ENCODE results near the gene CEACAM19. TPM values are rescaled to one million over a fixed set of nuclear protein-coding genes. Genes with fewer than 3 reads are reported as not detected.

CEACAM19 gene
- total and polyA plus RNA-seq, 9 of the 15 experiments (the other 6 are each of a cell fraction or from before 2014, with no cell fraction given): 0.15 to 0.30 (median 0.23) TPM; not detected in 5

GRCh38 chr19:44646049-44646416 lies 25.2 kb upstream of the CEACAM19 start (continued):
- TF ChIP-seq TAF15 (IDR thresholded peaks at IDR 0.05; ENCODE audit: low read depth, low read length): no peak
- no peak for TF ChIP-seq ZNF655 (CRISPR knock-in tag; IDR thresholded peaks at IDR 0.05)
- TF ChIP-seq TAF1 (IDR thresholded peaks at IDR 0.05; ENCODE audit: control insufficient read depth, extremely low read depth, insufficient read depth, low read length, severe bottlenecking): no peak
- TF ChIP-seq ZNF253 (CRISPR knock-in tag; conservative IDR thresholded peaks at IDR 0.05): no peak
- no peak for TF ChIP-seq BHLHE40 (IDR thresholded peaks at IDR 0.05; ENCODE audit: low read length)
- no peak for TF ChIP-seq ZNF384 (IDR thresholded peaks at IDR 0.05; ENCODE audit: low read depth, low read length)
- TF ChIP-seq KDM1A (IDR thresholded peaks at IDR 0.05): peak; percentile 27 to 49; a peak in 1 of 4 replicates
- TF ChIP-seq HMG20A (CRISPR knock-in tag; conservative IDR thresholded peaks at IDR 0.05): no peak
- no peak for TF ChIP-seq KLF13 (tag; IDR thresholded peaks at IDR 0.05; ENCODE audit: borderline replicate concordance, low read depth)
- TF ChIP-seq CTCFL (IDR thresholded peaks at IDR 0.05; ENCODE audit: borderline replicate concordance, insufficient read depth, low read depth, low read length, poor library complexity, severe bottlenecking): no peak
- no peak for TF ChIP-seq MAZ (CRISPR knock-in tag; conservative IDR thresholded peaks at IDR 0.05 in 1 of 2, IDR thresholded peaks at IDR 0.05 in 1 of 2)
- TF ChIP-seq ADNP (tag; IDR thresholded peaks at IDR 0.05): peak; percentile 20; the same call in 1 of the 2 replicates
